ENCODE measurements around the gene MYO1D.
A peak's percentile ranks its signal among the peaks of the same experiment; 100 is the strongest.
"Not testable (repeated sequence)": the region's sequence is repeated elsewhere in the genome, so short reads cannot be mapped to it uniquely, and the experiment has no call there.

The MYO1D gene

GRCh38 chr17:32658470-32659418, 218.2 kb downstream of the MYO1D start:
- DNase-seq, result peak; percentile 22

- DNase-seq, result no peak
Observed at GRCh38 chr17:32656886-32657285, 220.0 kb downstream of the MYO1D start.

- DNase-seq, result no peak
Observed at GRCh38 chr17:32654324-32654723, 222.6 kb downstream of the MYO1D start.

- DNase-seq, result no peak
Observed at GRCh38 chr17:32651084-32651483, 225.8 kb downstream of the MYO1D start.

GRCh38 chr17:32648450-32648849, 228.5 kb downstream of the MYO1D start:
- DNase-seq, result no peak

- DNase-seq, result no peak
Observed at GRCh38 chr17:32646941-32647340, 230.0 kb downstream of the MYO1D start.

- not testable (repeated sequence) for DNase-seq
Observed at GRCh38 chr17:32641514-32641913, 235.4 kb downstream of the MYO1D start.

- no peak for DNase-seq
Observed at GRCh38 chr17:32636598-32637218, 240.2 kb downstream of the MYO1D start.

GRCh38 chr17:32634167-32634566, 242.8 kb downstream of the MYO1D start:
- no peak for DNase-seq

GRCh38 chr17:32631341-32632096, 245.4 kb downstream of the MYO1D start:
- no peak for DNase-seq

- DNase-seq, result no peak
Observed at GRCh38 chr17:32629563-32630190, 247.2 kb downstream of the MYO1D start.

GRCh38 chr17:32628271-32629044, 248.5 kb downstream of the MYO1D start:
- DNase-seq, result peak; percentile 57

GRCh38 chr17:32627239-32627996, 249.5 kb downstream of the MYO1D start:
- peak; percentile 97 for DNase-seq

- peak; percentile 96 for DNase-seq
Observed at GRCh38 chr17:32626379-32626791, 250.5 kb downstream of the MYO1D start.

- peak; percentile 95 for DNase-seq
Observed at GRCh38 chr17:32625971-32626370, 251.0 kb downstream of the MYO1D start.

- no peak for DNase-seq
Observed at GRCh38 chr17:32623196-32623595, 253.7 kb downstream of the MYO1D start.

- no peak for DNase-seq
Observed at GRCh38 chr17:32622540-32622939, 254.4 kb downstream of the MYO1D start.

GRCh38 chr17:32621612-32622312, 255.2 kb downstream of the MYO1D start:
- no peak for DNase-seq

GRCh38 chr17:32615326-32615725, 261.6 kb downstream of the MYO1D start:
- DNase-seq, result no peak

- DNase-seq, result no peak
Observed at GRCh38 chr17:32610943-32611342, 266.0 kb downstream of the MYO1D start.
